ENCODE results near the gene MEDAG. TPM values are rescaled to one million over a fixed set of nuclear protein-coding genes. Genes with fewer than 3 reads are reported as not detected.
A peak's percentile ranks its signal among the peaks of the same experiment; 100 is the strongest.
"Not testable (repeated sequence)": the region's sequence is repeated elsewhere in the genome, so short reads cannot be mapped to it uniquely, and the experiment has no call there.

The MEDAG gene
- total and polyA plus RNA-seq, 2 experiments from 2014 or later, result 0.06 TPM; not detected in 1

DNA sequence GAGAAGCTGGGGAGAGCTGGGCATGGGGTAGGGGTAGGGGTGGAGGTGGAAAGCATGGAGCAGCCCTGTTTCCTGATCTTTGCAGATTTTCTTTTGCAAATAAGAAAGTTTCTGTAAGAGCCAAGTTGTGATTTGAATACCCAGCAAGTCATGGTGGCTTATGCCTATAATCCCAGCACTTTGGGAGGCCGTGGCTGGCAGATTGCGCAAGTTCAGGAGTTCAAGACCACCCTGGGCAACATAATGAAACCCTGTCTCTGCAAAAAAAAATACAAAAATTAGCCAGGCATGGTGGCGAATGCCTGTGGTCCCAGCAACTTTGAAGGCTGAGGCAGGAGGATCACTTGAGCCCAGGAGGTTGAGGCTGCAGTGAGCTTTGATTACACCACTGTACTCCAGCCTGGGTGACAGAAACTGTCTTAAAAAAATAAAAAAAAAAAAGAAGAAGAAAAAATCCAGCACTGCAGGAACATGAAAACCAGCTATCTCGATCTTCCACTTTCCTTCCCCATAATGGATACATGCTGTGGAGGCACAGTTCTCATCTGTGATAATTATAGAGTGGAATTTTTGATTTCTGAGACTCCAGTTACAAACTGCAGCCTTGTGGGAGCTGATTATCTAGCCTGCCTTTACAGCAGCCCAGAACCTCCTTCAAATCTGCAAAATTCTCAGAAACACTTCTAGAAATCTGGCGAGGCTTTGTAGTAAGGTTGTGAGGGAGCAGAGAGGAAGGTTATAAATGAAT, 14.3 kb downstream of the MEDAG start:
- DNase-seq (ENCODE audit: low read depth in 1 of 2, low spot score in 1 of 2), result no peak
- Histone ChIP-seq H3K9me3 (ENCODE audit: low read depth) (no peaks in the 10 kb centered on the region), H3K27me3 (peaks cover 6% of the 10 kb centered on the region), H3K4me1 (ENCODE audit: low read depth) (no peaks in the 10 kb centered on the region), H3K36me3 (no peaks in the 10 kb centered on the region), H3K27ac (no peak overlapping the region), H3K4me3 (no peak overlapping the region)
- TF ChIP-seq CTCF (IDR thresholded peaks at IDR 0.05; ENCODE audit: low read depth, low read length), result no peak

DNA sequence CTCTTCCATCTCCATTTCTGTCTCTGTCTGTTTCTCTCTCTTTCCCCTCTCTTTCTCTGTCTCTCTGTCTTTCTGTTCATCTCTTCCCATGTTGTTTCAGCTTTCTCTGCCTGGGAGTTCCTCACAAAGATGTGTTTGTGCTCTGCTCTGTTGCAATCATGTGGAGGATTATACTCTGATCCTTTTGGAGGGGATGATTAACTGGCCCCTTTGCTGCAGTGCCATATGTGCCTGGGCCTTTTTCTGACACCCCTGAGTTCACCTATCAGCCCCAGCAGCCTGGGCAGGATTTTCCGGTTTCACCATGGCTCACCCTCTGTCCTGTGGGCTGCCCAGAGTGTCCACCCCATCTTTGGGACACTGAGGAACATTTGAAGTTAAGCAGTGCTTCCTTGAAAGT, 17.3 kb downstream of the MEDAG start:
- no peak for TF ChIP-seq CTCF (IDR thresholded peaks at IDR 0.05; ENCODE audit: low read depth, low read length)
- H3K27me3 ChIP-seq, result no peaks in the 10 kb centered on the region
- no peak for DNase-seq (ENCODE audit: low read depth in 1 of 2, low spot score in 1 of 2)

DNA sequence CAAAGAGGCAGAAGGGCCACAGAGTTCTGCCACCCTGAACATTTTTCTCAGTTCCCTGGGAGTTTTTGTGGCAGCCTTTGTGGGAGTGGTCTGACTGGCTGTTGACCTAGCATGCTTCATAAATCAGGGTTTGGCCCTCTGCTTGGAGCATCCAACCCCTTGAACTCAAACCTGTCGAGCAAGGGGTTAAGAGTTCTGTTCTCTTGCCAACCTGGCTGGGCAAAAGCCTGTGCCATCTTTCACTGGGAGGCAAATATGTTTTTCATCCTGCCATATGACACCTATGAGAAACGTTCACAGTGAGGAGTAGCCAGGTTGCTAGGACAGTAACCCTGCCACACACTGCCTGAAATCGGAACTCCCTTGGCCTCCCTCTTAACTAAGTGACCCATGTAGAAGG, 18.6 kb downstream of the MEDAG start:
- DNase-seq (ENCODE audit: low read depth in 1 of 2, low spot score in 1 of 2), result no peak
- Histone ChIP-seq H3K9me3 (ENCODE audit: low read depth) (no peaks in the 10 kb centered on the region), H3K4me3 (no peak overlapping the region), H3K4me1 (ENCODE audit: low read depth) (no peaks in the 10 kb centered on the region), H3K36me3 (no peaks in the 10 kb centered on the region), H3K27ac (no peak overlapping the region), H3K27me3 (no peaks in the 10 kb centered on the region)
- TF ChIP-seq CTCF (IDR thresholded peaks at IDR 0.05; ENCODE audit: low read depth, low read length), result no peak

More for the DNA sequence above, 17.3 kb downstream of the MEDAG start:
- no peak overlapping the region for H3K27ac ChIP-seq
- H3K9me3 ChIP-seq (ENCODE audit: low read depth), result no peaks in the 10 kb centered on the region
- no peaks in the 10 kb centered on the region for H3K36me3 ChIP-seq
- no peaks in the 10 kb centered on the region for H3K4me1 ChIP-seq (ENCODE audit: low read depth)
- H3K4me3 ChIP-seq, result no peak overlapping the region

- Histone ChIP-seq H3K27me3 (no peaks in the 10 kb centered on the region), H3K4me1 (ENCODE audit: low read depth) (no peaks in the 10 kb centered on the region)
- TF ChIP-seq CTCF (IDR thresholded peaks at IDR 0.05; ENCODE audit: low read depth, low read length), result no peak
Observed at GRCh38 chr13:30925429-30925828, 19.4 kb downstream of the MEDAG start.

DNA sequence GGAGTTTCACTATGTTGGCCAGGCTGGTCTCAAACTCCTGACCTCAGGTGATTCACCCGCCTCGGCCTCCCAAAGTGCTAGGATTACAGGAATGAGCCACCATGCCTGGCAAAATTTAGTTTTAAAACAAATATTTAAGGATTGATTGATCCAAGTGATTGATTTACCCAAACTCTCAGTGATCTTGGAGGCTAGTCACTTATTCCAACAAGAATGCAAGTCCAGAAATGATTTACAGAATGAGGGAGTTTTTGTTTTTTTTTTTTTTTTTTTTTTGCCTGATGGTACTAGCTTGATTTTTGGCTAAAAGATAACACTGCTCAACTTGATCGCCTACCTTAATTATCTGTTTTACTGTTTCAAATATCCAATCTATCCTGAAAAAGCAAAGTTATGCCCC, 20.7 kb downstream of the MEDAG start:
- no peak for TF ChIP-seq CTCF (IDR thresholded peaks at IDR 0.05; ENCODE audit: low read depth, low read length)
- Histone ChIP-seq H3K4me3 (no peak overlapping the region), H3K4me1 (ENCODE audit: low read depth) (no peaks in the 10 kb centered on the region), H3K9me3 (ENCODE audit: low read depth) (no peaks in the 10 kb centered on the region), H3K27me3 (peaks cover 9% of the 10 kb centered on the region), H3K36me3 (no peaks in the 10 kb centered on the region), H3K27ac (no peak overlapping the region)
- DNase-seq (ENCODE audit: low read depth in 1 of 2, low spot score in 1 of 2), result no peak

More at GRCh38 chr13:30925429-30925828, 19.4 kb downstream of the MEDAG start:
- DNase-seq (ENCODE audit: low read depth in 1 of 2, low spot score in 1 of 2), result no peak
- no peak overlapping the region for H3K27ac ChIP-seq
- H3K9me3 ChIP-seq (ENCODE audit: low read depth), result no peaks in the 10 kb centered on the region
- no peaks in the 10 kb centered on the region for H3K36me3 ChIP-seq
- H3K4me3 ChIP-seq, result no peak overlapping the region

DNA sequence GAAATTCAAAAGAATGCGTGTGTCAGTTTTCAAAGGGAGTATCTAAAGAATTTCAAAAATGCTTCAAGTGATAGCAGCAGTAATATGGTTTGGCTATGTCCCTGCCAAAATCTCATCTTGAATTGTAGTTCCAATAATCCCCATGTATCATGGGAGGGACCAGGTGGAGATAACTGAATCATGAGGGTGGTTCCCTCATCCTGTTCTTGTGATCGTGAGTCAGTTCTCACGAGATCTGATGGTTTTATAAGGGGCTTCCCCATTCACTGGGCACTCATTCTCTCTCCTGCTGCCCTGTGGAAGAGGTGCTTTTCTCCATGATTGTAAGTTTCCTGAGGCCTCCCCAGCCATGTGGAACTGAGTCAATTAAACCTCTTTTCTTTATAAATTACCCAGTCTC, 21.1 kb downstream of the MEDAG start:
- not testable (repeated sequence) for H3K9me3 ChIP-seq (ENCODE audit: low read depth); H3K4me3 ChIP-seq; H3K4me1 ChIP-seq (ENCODE audit: low read depth); H3K27ac ChIP-seq; H3K36me3 ChIP-seq
- DNase-seq (ENCODE audit: low read depth in 1 of 2, low spot score in 1 of 2), result peak in 1 of 2 donors; percentile 62
- peaks cover 13% of the 10 kb centered on the region for H3K27me3 ChIP-seq
